Measurements from ENCODE around the gene CYB561D2. TPM values are rescaled to one million over a fixed set of nuclear protein-coding genes. Genes with fewer than 3 reads are reported as not detected.
A peak's percentile ranks its signal among the peaks of the same experiment; 100 is the strongest.

Gene CYB561D2
- total and polyA plus RNA-seq, 9 of the 15 experiments (the other 6 are each of a cell fraction or from before 2014, with no cell fraction given) = 4.2 to 16.6 (median 9.4) TPM

GRCh38 chr3:50327943-50328691 lies 22.5 kb upstream of the CYB561D2 start, which contains the start of gene TUSC2 (continued):
- TF ChIP-seq CREB5 (CRISPR knock-in tag; IDR thresholded peaks at IDR 0.05) (no peak), TFAP4 (CRISPR knock-in tag; IDR thresholded peaks at IDR 0.05; ENCODE audit: borderline replicate concordance) (peak; percentile 98), ZNF76 (CRISPR knock-in tag; IDR thresholded peaks at IDR 0.05; ENCODE audit: borderline replicate concordance) (no peak), MED1 (CRISPR knock-in tag; IDR thresholded peaks at IDR 0.05; ENCODE audit: borderline replicate concordance) (no peak), MAZ (CRISPR knock-in tag; conservative IDR thresholded peaks at IDR 0.05 in 1 of 2, IDR thresholded peaks at IDR 0.05 in 1 of 2) (peak in 1 of 2 experiments; percentile 47; a peak in 1 of 4 replicates), JUNB (CRISPR knock-in tag; conservative IDR thresholded peaks at IDR 0.05) (no peak), CREM (IDR thresholded peaks at IDR 0.05; ENCODE audit: low read depth) (peak; percentile 92), RBM25 (IDR thresholded peaks at IDR 0.05; ENCODE audit: low read depth, low read length, severe bottlenecking) (peak; percentile 46), ESRRA (IDR thresholded peaks at IDR 0.05; ENCODE audit: borderline replicate concordance, low read depth) (no peak; the same call in 1 of the 2 replicates), ZNF224 (CRISPR knock-in tag; IDR thresholded peaks at IDR 0.05) (no peak), THRAP3 (IDR thresholded peaks at IDR 0.05; ENCODE audit: borderline replicate concordance) (no peak), ZNF318 (IDR thresholded peaks at IDR 0.05; ENCODE audit: borderline replicate concordance in 1 of 2, low read depth in 1 of 2) (no peak), L3MBTL2 (IDR thresholded peaks at IDR 0.05) (peak; percentile 28; the same call in 1 of the 2 replicates), CAMTA2 (CRISPR knock-in tag; conservative IDR thresholded peaks at IDR 0.05) (no peak), ZNF354B (CRISPR knock-in tag; IDR thresholded peaks at IDR 0.05) (no peak), ELF1 (tag; IDR thresholded peaks at IDR 0.05) (peak; percentile 69)
